Subcutaneous adipose tissue (tissue), 4 donors: ENCODE results near the gene UBE2U. TPM values are rescaled to one million over a fixed set of nuclear protein-coding genes. Genes with fewer than 3 reads are reported as not detected.

Experiments used
- total RNA-seq, 4 donors: library from RNA; depleted of rRNA; stranded (reverse); fragments of >200 nt; gene quantifications; one replicate each; pipeline ENCODE4 v1.1.0, GENCODE V29; 2016
- TF ChIP-seq, protein P1 (sequence below): fragments of 450-650 bp; IDR thresholded peaks from one replicate; pipeline ENCODE4 v1.5.1; 2016; ENCODE audit warnings: low read depth, mild to moderate bottlenecking, control low read depth, antibody characterized with exemption, moderate library complexity

Gene UBE2U
- total RNA-seq, 4 donors from 2014 or later: not detected

DNA sequence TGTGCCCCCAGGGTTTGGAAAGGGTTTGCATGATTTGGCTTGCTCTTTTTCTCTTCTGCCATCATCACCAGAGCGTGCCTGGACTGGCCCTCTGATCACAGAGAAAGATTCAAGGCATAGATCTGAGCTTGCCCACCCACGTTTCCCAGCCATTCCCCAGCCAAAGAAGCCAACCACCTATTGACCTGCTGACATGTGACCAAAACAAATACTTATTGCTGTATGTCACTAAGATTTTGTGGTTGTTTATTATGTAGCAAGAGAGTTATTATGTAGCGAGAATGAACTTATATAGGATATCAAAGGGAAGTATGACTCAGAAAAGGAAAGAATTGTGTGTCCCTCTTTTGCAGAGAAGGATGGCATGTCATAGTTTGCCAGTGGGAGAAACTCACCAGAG lies 59.9 kb downstream of the UBE2U start:
- TF ChIP-seq, protein P1, sequence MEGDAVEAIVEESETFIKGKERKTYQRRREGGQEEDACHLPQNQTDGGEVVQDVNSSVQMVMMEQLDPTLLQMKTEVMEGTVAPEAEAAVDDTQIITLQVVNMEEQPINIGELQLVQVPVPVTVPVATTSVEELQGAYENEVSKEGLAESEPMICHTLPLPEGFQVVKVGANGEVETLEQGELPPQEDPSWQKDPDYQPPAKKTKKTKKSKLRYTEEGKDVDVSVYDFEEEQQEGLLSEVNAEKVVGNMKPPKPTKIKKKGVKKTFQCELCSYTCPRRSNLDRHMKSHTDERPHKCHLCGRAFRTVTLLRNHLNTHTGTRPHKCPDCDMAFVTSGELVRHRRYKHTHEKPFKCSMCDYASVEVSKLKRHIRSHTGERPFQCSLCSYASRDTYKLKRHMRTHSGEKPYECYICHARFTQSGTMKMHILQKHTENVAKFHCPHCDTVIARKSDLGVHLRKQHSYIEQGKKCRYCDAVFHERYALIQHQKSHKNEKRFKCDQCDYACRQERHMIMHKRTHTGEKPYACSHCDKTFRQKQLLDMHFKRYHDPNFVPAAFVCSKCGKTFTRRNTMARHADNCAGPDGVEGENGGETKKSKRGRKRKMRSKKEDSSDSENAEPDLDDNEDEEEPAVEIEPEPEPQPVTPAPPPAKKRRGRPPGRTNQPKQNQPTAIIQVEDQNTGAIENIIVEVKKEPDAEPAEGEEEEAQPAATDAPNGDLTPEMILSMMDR: no peak

DNA sequence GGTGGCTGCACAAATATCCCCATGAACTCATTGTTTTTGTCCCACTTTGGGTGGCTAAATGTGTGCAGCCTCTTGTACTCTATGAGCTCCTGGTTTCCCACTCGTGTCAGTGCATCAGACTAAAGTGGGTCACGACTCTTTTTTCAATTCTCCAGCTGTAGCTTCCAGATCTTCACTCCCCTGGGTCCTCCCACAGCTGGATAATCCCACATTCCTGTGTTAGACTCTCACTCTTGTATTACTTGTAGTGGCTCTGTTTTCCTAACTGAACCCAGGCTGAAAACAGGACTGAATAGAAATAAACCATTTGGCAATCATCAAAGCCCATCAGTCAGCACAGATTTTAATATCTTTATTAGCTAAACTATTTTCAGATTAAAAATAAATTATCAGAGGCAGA lies 60.4 kb downstream of the UBE2U start:
- TF ChIP-seq, protein P1: no peak

DNA sequence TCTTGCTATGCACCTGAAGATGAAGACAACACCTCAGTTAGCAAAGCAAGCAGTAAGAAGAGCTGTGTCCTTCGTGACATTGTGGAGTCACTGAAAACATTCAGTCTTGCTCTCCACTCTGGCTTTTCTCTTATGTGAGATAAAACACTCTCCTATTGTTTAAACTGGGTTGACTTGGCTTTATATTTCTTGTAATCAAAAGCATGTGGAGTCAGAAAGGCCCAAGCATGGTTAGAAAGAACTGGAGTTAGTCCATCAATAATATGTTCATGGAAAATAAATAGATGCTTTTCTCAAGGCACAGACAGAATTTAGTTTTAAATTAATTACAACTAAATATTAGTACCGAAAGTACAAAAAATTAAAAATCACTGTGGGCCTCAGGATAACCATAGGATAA lies 61.7 kb downstream of the UBE2U start:
- TF ChIP-seq, protein P1: no peak

DNA sequence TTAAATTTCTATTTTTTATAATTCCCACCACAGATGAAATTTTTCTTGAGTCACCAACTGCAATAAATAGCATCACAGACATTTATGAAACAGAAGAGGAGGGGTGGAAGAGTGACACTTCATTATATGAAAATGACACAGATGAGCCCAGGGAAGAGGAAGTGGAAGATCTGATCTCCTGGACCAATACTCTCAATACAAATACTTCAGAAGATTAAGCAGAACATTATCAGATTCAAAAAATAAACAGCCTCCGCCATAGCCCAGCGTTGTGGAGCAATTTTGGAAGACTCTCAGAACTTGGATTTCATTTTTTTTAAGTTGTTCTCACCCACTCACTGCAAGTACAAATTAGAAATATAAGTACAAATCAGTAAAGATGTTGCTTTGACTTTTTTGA lies 63.6 kb downstream of the UBE2U start:
- TF ChIP-seq, protein P1: no peak

DNA sequence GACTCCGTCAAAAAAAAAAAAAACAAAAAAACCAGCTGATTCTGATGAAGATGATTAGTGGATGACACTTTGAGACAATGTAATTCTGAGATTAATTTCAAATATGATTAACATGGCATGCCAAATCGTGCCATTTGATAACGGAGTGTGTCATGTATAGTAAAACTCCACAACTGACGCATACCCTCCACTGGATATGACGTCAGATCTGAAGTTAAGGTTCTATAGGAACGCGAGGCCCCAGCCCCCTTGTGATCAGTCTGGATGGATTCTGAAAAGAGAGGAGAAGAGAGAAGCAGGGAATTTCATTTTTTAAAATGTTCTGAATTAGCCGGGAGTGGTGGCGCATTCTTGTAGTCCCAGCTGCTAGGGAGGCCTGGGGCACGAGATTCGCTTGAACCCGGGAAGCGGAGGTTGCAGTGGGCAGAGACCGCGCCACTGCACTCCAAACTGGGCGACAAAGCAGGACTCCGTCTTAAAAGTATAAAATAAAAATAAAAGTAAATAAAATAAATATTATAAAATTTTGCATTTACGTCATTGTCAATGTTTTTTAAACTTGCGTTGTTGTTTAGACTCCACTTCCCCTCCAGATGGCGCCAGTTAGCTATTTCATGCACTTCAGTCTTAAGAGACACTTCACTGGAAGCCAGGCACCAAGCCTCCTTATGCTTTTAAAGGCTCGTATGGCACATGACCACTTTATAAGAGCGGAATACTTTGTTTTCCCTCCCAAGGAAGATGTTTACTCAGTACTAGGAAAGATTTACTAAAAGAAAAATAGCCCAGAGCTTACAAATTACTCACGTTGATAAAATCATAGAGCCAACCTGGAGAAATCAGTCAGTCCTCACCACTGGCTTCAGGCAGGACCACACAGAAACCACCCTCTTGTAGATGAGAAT lies 65.5 kb downstream of the UBE2U start:
- TF ChIP-seq, protein P1: no peak

DNA sequence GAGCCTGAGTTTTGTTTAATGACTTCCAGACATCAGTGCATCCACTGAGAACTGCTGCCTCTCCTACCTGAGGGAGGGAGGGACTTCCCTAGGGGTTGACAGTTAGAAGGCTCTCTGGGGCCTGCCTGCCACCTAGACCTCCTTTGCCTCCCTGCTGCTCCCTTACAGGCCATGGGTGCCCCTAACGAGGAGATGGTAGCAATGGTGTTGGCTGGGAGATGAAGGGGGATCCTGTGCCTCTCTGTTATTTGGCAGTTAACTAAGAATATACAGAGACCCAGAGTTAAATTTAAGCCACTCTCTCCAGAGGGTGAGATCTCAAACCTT lies 66.1 kb downstream of the UBE2U start:
- TF ChIP-seq, protein P1: no peak

DNA sequence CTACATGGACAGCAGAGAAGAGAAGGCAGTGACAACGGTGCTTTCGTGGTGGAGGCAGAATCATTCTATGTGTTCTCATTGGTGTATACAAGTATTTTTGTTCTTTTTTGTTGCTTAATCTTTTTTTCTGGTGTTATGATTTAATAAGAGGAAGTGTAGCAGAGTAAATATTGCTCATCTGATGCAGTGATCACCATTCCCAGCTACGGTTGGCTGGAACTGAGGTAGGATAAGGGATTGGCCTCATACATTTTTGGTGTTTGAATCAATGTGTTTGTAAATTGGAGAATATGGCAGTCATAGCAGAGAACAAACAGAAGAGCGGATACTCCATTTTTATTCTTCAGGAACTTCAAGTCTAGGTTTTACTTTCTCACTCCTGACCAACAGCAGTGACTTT lies 76.6 kb downstream of the UBE2U start:
- TF ChIP-seq, protein P1: no peak
